Type B pancreatic cell (in vitro differentiated cells): ENCODE data around the gene CNKSR2. TPM values are rescaled to one million over a fixed set of nuclear protein-coding genes. Genes with fewer than 3 reads are reported as not detected.
"Not testable (repeated sequence)": the region's sequence is repeated elsewhere in the genome, so short reads cannot be mapped to it uniquely, and the experiment has no call there.

Experiments
- DNase-seq: peaks from one replicate; pipeline ENCODE4 v3.0.0; 2021; ENCODE audit warnings: mixed read lengths; ENCODE audit not compliant: unreplicated experiment; ENCODE audit errors: extremely low spot score
- H3K27ac Mint-ChIP-seq: 2 replicates; pipeline ENCODE4 v1.8.0; 2021; ENCODE audit warnings: mild to moderate bottlenecking, mixed read lengths
- H3K27me3 Mint-ChIP-seq: 2 replicates; pipeline ENCODE4 v1.8.0; 2021; ENCODE audit warnings: mixed read lengths
- H3K36me3 Mint-ChIP-seq: 2 replicates; pipeline ENCODE4 v1.8.0; 2021; ENCODE audit warnings: mixed read lengths
- H3K4me1 Mint-ChIP-seq: one replicate; pipeline ENCODE4 v1.8.0; 2021; ENCODE audit warnings: mixed read lengths; ENCODE audit not compliant: unreplicated experiment
- H3K4me3 Mint-ChIP-seq: 2 replicates; pipeline ENCODE4 v1.8.0; 2021; ENCODE audit warnings: mild to moderate bottlenecking, mixed read lengths
- H3K9me3 Mint-ChIP-seq: 2 replicates; pipeline ENCODE4 v1.8.0; 2021; ENCODE audit warnings: mixed read lengths
- total RNA-seq: library from RNA; stranded (reverse); gene quantifications from 2 replicates; pipeline ENCODE4 v1.2.1, GENCODE V29; 2021; ENCODE audit warnings: low replicate concordance
- TF ChIP-seq, protein P1 (sequence below): fragments of 200-600 bp; sonication (generic); conservative IDR thresholded peaks from 2 replicates; pipeline ENCODE4 v1.5.0; 2021; ENCODE audit warnings: antibody characterized with exemption, mild to moderate bottlenecking

CNKSR2 gene
- total RNA-seq, 1 donor from 2014 or later, result 13.5 TPM

DNA sequence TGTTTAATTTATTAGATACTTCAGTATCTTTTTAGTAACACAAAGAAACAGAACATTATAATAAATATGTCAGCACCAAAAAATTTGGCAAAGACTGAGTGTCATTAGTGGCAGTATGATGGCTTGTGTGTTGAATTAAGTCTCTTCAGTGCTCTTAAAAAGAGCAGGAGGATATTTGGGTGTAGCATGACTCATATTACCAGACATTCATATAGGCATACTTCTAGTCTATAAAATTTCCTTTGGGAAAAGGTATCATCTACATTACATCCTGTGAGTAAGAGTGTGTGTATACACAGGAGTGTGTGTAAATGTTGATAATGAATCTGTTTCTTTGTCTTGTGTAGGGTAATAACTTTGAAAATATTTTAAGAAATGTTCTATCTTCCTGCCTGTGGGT, 135.7 kb downstream of the CNKSR2 start:
- H3K4me1 Mint-ChIP-seq, result no peaks in the 10 kb centered on the region
- no peaks in the 10 kb centered on the region for H3K27me3 Mint-ChIP-seq
- TF ChIP-seq, protein P1, sequence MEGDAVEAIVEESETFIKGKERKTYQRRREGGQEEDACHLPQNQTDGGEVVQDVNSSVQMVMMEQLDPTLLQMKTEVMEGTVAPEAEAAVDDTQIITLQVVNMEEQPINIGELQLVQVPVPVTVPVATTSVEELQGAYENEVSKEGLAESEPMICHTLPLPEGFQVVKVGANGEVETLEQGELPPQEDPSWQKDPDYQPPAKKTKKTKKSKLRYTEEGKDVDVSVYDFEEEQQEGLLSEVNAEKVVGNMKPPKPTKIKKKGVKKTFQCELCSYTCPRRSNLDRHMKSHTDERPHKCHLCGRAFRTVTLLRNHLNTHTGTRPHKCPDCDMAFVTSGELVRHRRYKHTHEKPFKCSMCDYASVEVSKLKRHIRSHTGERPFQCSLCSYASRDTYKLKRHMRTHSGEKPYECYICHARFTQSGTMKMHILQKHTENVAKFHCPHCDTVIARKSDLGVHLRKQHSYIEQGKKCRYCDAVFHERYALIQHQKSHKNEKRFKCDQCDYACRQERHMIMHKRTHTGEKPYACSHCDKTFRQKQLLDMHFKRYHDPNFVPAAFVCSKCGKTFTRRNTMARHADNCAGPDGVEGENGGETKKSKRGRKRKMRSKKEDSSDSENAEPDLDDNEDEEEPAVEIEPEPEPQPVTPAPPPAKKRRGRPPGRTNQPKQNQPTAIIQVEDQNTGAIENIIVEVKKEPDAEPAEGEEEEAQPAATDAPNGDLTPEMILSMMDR, result no peak
- no peaks in the 10 kb centered on the region for H3K9me3 Mint-ChIP-seq
- no peak overlapping the region for H3K4me3 Mint-ChIP-seq
- H3K27ac Mint-ChIP-seq, result no peak overlapping the region
- no peaks in the 10 kb centered on the region for H3K36me3 Mint-ChIP-seq
- DNase-seq, result no peak

DNA sequence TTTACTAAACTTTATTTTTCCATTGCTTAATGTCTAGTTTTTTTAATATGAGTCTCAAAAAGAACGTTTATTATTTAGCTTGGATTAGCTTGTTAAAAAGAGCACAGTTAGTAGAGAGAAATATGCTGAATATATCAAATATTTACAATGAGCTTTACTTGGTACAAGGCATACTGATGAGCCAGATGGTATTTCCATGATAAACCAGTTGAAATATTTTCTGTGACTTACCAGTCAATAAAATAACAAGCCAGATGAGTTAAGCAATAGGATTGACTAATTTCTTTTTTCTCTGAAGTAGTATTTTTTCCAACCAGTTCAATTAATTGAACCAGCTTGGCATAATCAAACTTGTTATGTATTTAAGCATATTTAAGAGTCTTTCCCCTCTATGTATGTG, 149.8 kb downstream of the CNKSR2 start:
- Mint-ChIP-seq H3K27me3 (no peaks in the 10 kb centered on the region), H3K27ac (no peak overlapping the region), H3K9me3 (no peaks in the 10 kb centered on the region), H3K4me3 (no peak overlapping the region), H3K4me1 (no peaks in the 10 kb centered on the region), H3K36me3 (no peaks in the 10 kb centered on the region)
- TF ChIP-seq, protein P1, result no peak
- no peak for DNase-seq

DNA sequence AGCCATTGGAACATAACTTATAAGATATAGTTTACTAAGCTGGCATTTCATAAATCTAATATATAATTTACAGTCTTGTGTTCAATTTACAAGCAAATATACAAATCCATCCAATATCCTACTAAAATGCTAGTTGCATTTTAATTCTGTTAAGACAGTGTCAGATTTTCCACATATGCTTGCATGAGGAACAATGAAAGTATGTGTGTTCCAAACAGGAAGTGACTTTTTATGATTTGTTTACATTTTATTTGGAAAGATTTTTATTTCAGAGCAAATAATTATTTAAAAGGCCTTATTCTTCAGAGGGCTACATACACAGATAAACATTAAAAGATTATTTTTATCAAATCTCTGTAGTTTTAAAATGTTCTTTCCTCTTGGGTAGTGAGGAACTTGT, 153.9 kb downstream of the CNKSR2 start:
- Mint-ChIP-seq H3K4me3 (no peak overlapping the region), H3K9me3 (no peaks in the 10 kb centered on the region), H3K27ac (no peak overlapping the region), H3K27me3 (no peaks in the 10 kb centered on the region), H3K4me1 (no peaks in the 10 kb centered on the region), H3K36me3 (no peaks in the 10 kb centered on the region)
- TF ChIP-seq, protein P1, result no peak
- DNase-seq, result no peak

DNA sequence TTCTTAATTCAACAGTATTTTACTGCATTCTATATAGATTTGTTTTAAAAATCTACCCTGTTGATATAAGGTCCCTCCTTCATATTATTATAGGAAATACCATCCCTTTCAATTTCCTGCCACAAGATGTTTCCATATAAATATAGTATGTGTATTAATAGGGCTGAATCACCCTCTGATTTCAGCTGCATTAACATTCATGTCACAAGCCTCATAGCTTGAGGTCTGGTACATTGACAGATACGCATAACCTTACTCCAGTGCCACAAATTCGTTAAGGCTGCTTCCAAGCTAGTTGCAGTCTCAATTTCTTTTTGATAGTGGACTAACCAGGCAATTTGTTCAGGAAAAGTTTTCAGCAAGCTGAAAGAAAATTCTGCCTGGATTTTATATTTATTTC, 155.6 kb downstream of the CNKSR2 start:
- TF ChIP-seq, protein P1, result no peak
- no peak for DNase-seq
- no peaks in the 10 kb centered on the region for H3K4me1 Mint-ChIP-seq
- H3K4me3 Mint-ChIP-seq, result no peak overlapping the region
- H3K27me3 Mint-ChIP-seq, result no peaks in the 10 kb centered on the region
- no peaks in the 10 kb centered on the region for H3K9me3 Mint-ChIP-seq
- H3K27ac Mint-ChIP-seq, result no peak overlapping the region
- H3K36me3 Mint-ChIP-seq, result peaks cover 2% of the 10 kb centered on the region

DNA sequence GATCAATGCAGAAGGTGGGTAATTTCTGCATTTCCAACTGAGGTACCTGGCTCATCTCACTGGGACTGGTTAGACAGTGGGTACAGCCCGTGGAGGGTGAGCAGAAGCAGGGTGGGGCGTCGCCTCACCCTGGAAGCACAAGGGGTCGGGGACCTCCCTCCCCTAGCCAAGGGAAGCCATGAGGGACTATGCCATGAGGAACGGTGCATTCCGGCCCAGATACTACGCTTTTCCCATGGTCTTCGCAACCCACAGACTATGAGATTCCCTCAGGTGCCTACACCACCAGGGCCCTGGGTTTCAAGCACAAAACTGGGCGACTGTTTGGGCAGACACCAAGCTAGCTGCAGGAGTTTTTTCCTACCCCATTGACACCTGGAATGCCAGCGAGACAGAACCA, 170.4 kb downstream of the CNKSR2 start:
- H3K9me3 Mint-ChIP-seq, H3K4me3 Mint-ChIP-seq, H3K27me3 Mint-ChIP-seq, DNase-seq, H3K36me3 Mint-ChIP-seq, H3K27ac Mint-ChIP-seq, H3K4me1 Mint-ChIP-seq: not testable (repeated sequence)

DNA sequence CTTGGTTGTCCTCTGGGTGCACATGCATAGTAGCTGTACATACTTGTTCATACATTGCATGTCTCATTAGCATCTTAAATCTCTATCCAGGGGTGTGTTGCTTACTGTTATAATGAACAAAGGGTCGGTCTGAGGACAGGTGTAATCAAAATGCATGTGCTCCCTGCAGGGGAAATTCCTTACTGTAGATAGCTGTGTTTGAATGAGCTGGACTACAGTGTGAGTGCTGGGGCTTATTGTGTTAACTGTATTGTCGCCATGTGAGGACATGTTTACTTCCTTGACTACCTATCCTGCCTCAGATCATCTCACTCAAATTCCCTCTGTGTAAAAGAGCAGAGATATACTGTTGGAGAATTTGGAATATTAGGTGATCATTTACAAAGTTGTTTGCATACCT, 185.2 kb downstream of the CNKSR2 start:
- DNase-seq, result no peak
- Mint-ChIP-seq H3K4me3 (no peak overlapping the region), H3K4me1 (no peaks in the 10 kb centered on the region), H3K9me3 (no peaks in the 10 kb centered on the region), H3K36me3 (peaks cover 3% of the 10 kb centered on the region), H3K27me3 (no peaks in the 10 kb centered on the region), H3K27ac (no peak overlapping the region)
- TF ChIP-seq, protein P1, result no peak
